ENCODE results near the gene WDFY4. TPM values are rescaled to one million over a fixed set of nuclear protein-coding genes. Genes with fewer than 3 reads are reported as not detected.

WDFY4 gene
- total RNA-seq, 1 donor from 2014 or later: 1.6 TPM

DNA sequence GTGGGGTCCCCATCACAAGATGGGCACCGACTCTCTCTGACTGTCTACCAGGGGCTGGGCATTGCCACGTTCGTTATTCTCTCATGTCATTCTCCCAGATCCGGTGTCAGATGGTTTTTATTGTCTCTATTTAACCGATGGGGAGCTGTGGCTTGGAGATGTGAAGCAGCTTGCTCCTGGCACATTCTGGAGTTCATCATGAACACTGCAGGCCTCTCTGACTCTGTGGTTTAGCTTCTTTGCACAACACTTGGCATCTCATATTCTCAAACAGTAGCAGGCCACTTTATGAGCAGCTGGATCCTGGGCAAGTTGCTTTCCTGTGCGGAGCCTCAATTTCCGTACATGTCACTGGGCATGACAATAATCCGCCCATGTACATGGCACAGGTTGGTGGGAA lies 135.1 kb downstream of the WDFY4 start:
- no peak for ATAC-seq

DNA sequence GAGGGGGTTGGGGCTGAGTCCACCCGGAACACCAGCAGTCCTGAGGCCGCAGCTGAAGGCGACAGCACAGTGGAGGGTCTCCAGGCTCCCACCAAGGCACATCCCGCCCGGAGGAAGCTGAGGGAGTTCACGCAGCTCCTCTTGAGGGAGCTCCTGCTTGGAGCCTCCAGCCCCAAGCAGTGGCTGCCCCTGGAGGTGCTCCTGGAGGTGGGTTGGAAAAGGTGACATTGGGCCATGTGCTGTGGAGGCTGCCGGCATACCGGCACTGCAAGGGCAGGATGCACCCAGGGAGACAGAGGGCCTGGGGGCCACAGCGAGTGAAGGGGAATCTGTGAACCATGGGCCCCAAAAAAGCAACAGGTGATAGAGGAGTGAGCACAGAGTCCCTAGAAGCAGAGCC lies 135.6 kb downstream of the WDFY4 start:
- ATAC-seq (no peak), DNase-seq (no peak)
- intact Hi-C loops (cut with micrococcal nuclease): no loop called here

More for the DNA sequence above, 135.1 kb downstream of the WDFY4 start:
- DNase-seq: no peak
- intact Hi-C loops (cut with micrococcal nuclease): no loop called here

DNA sequence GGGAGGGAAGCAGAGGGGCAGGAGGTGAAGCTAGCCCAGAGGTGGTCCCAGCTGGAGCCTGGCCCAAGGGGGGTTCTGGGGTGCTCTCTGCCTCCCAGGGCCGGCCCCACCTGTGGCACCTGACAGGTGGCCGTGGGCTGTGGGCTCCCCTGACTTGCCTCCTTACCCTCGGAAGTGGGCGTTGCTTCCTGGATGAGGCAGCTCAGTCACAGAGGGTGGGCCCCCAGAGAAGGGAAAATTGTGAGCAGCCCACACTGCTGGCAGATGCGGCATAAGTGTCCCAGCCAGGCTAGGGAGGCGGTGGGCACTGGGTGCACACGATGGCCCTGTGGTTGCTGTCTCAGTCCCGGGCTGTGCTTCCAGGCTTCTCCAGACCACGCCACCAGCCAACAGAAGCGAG lies 136.0 kb downstream of the WDFY4 start:
- intact Hi-C loops (cut with micrococcal nuclease): no loop called here
- no peak for ATAC-seq
- no peak for DNase-seq

DNA sequence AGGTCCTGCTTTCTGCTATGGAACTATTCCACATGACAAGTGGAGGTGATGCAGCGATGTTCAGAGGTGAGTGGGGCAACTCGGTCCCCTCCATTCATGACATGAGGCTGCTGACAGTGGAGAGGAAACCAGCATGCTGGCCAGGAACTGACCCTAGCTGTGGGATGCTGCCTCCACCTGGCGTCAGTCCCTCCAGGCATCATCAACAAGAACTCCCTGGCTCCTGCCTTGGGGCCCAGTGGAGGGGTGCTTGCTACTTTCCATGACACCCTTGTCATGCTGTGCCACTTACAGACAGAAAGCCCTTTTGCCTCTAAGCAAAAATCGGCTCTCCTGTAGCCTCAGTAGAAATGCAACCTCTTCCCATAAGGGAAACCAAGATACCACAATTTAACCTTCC lies 136.4 kb downstream of the WDFY4 start:
- DNase-seq (no peak), ATAC-seq (no peak)
- intact Hi-C loops (cut with micrococcal nuclease): no loop called here

DNA sequence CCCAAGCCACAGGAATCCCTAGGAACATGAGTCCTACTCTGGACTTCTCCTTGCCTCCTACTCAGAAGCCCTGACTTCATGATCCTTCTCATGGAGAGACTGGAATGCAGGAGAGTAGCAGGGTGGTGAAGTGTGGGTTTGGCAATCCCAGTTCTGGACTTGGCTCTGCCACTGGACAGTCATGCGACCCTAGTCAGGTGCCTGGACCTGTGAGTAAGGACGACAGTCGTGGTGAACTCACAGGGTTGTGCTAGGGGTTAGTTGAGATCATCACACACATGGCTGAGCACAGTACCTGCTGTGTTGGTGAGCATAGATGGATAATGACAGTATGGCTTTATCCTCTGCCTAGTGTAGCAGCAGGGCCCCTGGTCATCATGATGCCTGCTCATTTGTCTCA lies 137.0 kb downstream of the WDFY4 start:
- ATAC-seq: no peak

DNA sequence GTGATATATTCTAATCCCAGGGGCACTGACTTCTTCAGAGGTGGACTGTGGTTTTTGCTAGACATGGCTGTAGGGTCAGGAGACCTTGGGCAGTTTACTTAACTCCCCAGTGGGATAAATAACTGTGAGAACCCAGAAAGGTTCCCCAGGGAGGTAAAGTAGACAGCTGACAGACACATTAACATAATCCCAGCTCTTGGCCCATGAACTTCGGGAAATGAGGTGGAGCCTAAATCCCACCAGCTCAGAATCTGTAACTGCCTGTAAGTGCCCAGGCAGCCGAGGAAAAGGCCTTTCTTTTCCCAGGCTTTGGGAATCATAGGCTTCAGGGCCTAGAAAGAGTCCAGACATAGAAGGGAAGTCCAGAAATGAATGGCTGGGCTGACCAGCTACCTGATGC lies 149.0 kb downstream of the WDFY4 start:
- intact Hi-C loops (cut with micrococcal nuclease): no loop called here
- ATAC-seq: peak; percentile 52
- DNase-seq: no peak

More for the DNA sequence above, 137.0 kb downstream of the WDFY4 start:
- DNase-seq: no peak
- intact Hi-C loops (cut with micrococcal nuclease): no loop called here

DNA sequence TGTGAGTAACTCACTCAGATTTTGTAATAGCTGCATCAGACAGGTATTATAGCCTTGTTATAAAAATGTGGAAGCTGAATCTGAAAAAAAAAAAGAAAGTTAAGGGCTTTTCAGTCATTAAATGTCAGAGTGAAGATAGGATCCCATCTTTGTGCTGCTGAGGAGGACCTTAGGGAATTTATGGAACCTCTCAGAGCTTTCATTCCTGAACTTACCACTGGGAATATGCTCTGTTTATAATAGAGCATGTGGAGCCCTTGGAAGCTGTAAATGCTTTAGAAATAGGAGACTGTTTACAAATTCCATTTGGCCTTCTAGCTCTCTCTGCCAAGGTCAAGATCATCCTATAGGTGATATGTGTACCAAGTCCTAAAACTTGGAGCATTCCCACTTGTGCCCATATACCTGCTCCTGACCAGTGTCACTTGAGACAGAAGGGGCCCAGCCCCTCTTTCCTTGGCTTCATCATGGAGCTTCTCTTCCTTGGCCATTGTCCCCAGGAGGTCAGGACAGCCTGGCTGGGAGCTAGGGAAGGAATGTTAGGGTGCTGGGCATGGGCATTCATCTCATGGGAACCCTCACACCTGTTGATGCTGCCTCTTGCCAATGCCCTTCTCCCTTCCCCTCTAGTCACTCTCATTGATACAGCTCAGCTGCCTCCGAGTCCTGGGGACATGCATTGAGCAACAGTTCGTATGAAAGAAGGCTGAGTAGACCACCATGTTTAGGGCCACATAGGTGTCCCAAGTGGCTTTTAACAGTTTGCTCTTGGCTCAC lies 149.7 kb downstream of the WDFY4 start:
- intact Hi-C loops (cut with micrococcal nuclease): no loop called here
- DNase-seq: no peak
- ATAC-seq: peak; percentile 52

DNA sequence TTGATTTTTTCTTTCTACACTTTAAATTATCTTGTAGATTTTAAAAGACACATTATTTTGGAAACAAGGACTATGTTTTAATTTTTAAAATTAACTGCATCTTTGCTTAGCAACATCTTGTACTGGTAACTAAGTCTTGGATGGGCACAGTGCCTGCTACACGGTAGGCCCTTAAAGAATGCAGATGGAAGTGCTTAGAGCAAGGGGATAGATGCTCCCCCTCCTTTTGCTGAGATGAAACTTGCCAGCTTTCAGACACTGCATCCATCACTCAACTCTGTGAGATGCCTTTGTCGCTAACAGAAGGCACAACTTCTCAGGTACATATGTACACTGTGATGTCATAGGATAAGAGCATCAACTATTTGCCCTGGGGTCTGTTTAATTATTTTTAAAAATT lies 151.1 kb downstream of the WDFY4 start:
- intact Hi-C loops (cut with micrococcal nuclease): no loop called here
- no peak for DNase-seq
- ATAC-seq: no peak

DNA sequence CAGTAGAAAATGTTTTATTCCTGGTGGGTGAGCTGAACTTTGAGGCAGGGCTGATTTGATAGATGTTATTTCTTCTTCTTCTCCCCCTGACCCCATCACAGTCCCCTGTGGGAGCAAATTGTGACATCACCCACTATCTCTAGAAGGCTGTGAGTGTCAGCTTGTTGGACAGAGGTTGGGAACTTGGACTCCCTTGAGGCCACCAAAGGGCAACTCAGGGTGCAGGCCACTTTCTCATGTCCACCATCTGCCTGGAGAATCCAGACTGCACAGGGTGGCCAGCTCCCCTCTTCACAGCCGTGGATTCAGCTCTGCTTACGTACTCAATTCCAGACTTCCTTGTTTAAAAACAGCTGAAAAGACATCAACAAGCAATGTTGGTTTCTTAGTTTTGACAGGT lies 151.9 kb downstream of the WDFY4 start:
- intact Hi-C loops (cut with micrococcal nuclease): no loop called here
- peak; percentile 36 for DNase-seq
- ATAC-seq: peak; percentile 74

DNA sequence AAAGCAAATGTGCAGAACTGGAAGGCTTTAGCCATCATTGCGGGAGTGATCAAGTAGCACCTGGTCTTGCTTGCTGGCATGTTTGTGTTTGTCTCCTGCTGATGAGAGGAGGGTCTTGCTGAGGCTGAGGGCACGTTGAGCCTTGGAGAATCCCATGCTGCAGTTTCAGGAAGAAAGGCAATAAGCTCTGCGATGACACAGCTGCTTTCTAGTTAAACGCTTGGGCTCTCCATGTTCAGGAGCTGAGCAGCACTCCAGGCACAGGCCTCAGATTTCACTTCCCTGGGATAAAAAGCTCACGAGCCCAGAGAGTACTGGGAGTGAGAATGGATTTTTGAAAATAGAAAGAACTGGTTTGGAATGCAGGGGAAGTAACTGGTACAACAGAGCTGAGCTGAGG lies 154.2 kb downstream of the WDFY4 start:
- ATAC-seq (no peak), DNase-seq (no peak)
- intact Hi-C loops (cut with micrococcal nuclease): no loop called here

DNA sequence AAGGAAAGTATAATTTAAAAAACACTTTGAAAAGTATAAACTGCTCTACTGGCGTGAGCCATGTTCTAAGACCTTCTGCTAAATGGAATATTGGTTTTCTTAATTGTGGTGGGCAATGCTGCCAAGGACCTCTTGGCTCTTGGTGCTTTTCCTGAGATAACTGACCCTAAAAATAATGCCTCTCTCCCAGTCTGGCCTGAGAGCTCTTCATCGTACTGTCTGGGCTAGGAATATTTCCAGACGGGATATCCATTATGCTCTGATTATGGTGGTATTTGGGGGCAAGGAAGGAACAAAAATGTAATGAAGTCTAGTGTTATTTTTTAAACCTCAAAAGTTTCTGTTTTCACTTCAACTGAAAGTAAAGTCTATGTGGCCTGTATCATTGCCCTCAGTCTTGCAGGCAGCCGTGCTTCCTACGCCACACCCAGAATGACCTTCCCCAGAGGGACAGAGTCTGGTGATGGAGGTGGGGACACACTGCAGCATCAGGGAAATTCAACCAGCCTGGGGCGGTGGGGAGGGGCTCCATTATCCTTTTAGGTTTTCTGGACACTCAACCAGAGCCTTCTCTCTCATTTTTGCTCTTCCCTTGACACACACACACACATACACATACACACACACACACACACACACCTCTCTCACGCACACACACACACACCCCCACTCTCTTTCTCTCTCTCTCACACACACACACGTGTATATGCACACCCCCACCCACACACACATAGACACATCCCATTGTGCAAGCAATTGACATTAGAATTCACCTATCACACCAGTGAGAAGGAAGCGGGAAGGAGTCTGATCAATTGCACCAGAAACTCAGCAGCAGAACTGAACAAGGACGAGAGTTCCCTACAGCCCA lies 155.4 kb downstream of the WDFY4 start:
- DNase-seq (no peak), ATAC-seq (peak; percentile 68)
- intact Hi-C loops (cut with micrococcal nuclease): no loop called here

DNA sequence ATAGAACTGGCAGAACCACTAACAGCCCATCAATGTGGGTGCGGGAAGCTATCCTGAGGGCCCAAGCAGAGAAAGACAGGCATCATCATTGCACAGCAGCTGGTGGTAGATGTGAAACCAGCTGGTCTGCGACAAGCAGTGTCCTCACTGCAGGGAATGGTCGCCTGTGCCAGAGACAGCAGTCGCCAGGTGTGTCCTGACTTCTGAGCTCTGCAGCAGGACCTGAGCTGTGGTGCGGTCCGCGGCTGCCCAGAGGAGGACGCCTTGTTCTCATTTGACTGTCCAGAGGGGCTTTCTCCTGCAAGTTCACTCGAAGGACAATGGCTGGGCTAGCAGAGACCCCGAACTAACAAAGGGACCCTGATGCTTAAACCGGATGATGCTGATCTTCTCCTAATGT lies 157.6 kb downstream of the WDFY4 start:
- intact Hi-C loops (cut with micrococcal nuclease): no loop called here
- ATAC-seq (no peak), DNase-seq (no peak)

DNA sequence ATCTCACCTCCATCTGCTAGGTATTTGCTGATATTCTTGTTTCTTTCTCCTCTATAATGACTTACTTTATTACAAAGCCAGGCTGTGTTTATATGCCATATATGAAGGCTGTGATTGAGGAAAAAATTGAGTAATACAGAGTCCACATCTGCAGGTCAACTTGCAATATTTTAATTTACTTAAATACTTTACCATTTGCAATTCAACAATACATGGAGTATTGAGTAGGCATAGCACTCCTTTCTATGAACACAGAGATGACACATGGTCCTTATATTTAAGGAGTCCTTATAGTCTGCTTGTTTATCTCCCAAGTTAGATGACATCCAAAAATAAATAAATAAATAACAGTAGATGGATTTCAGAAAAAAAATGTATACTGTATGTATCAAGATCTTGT lies 158.5 kb downstream of the WDFY4 start:
- intact Hi-C loops (cut with micrococcal nuclease): no loop called here
- ATAC-seq (no peak), DNase-seq (no peak)

DNA sequence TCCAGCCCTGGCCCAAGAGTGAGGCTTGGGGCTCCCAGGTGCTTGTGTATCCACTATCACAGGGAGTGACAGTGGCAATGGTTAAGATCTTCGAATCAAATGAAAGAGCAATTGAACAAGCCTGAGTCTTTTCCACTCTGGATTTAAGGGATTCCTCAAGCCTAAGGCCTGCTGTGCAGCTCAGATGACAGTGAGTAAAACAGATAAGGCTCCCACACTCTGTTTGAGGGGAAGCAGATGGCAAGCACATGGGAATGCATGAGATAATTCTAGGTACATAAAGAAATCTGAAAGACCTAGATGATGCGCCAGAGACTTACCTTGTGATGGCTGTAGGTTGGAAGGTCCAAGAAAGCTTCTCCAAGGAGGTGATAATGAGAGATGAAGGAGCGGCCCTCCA lies 159.9 kb downstream of the WDFY4 start:
- no peak for DNase-seq
- intact Hi-C loops (cut with micrococcal nuclease): no loop called here
- ATAC-seq: no peak

DNA sequence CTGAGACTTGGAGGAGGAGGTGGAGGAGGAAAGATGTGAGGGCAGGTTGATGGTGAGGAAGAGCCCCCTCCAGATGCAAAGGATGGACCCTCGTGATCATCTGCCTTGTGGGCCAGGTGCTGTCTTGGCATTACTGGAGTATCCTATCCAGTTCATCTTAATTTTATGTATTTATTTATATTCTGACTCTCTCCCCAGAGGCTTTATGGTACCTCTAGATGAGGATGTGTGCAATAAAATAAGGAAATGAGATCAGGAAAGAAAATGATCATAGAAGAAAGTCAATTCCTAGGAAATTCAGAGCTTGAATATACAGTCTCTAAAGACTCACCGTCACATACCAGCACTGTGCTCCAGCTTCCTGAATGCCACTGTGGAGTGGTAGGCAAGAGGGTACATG lies 160.8 kb downstream of the WDFY4 start:
- ATAC-seq: no peak
- no peak for DNase-seq
- intact Hi-C loops (cut with micrococcal nuclease): no loop called here

DNA sequence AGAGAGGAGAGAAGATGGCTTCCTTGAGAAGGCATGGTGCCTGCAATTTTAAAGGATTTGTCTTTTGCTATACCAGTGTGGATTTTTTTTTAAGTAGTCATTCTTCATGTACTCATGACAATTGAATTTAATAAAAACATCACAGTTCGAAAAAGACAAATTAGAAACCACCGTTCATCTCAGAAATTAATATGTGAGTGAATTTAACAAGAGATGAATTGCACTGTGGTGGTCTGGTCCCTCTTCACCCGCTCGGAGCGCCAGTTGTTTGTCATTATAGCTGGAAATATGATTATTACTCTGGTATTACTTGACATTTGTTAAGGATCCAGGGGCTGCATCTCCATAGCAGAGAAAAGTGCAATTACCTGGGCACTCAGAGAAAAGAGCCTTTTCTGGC lies 163.0 kb downstream of the WDFY4 start:
- ATAC-seq (no peak), DNase-seq (no peak)
- intact Hi-C loops (cut with micrococcal nuclease): no loop called here

DNA sequence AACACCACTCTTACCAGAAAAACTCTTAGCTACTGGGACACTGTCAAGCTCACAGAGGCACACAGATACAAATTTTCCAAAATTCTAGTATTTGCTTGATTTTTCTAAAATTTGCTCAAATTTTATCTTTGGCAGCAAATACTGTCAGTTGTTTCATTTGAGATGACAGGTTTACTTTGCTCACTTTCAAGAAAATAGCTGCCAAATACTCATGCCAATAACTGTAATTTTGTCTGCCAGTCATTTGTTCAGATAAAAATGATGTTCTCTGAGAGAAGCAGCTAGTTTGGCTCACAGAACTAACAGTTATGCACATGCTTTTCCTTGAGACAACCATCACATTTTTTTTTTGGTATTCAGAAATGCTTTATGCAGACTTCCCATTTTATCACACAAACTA lies 172.2 kb downstream of the WDFY4 start:
- DNase-seq: no peak
- intact Hi-C loops (cut with micrococcal nuclease): no loop called here

DNA sequence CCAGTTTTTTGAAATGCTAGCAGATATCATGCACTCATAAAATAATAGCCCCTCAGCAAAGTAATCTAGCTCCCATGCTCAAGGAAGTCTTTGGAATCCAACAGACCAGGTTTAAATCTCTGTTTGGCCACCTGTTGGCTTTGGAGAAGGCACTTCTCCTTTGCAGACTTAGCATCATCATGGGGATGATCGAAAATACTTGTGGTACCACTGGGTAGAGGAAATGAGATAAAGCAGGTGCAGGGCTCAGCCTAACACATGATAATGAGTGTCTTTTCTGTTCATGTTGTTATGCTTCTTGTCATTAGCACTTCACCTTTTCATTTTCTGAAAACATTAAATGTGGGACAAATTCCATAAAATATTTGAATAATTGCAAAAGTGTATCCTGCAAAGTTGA lies 187.6 kb downstream of the WDFY4 start:
- DNase-seq (no peak), ATAC-seq (no peak)
- intact Hi-C loops (cut with micrococcal nuclease): no loop called here

More for the DNA sequence above, 172.2 kb downstream of the WDFY4 start:
- ATAC-seq: no peak

DNA sequence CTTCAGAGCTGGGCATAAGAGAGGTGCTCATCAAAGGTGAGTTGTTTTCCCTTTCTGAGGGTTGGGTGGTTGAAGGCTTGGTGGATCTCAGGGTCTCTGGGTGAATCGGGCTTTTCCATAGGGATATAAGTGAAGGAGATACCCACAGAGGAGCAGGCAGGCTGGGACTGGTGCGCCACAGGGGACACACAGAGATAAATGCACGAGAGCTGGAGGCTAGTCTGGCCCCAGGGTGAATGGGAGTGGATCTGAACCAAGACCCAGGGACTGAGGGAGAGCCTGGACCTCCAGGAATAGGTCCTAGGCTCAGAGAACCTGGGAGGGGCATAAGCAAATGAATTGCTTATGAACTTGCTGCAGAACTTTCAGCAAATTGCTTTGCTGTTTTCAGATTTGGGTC lies 193.4 kb downstream of the WDFY4 start:
- DNase-seq (no peak), ATAC-seq (no peak)
- intact Hi-C loops (cut with micrococcal nuclease): no loop called here

DNA sequence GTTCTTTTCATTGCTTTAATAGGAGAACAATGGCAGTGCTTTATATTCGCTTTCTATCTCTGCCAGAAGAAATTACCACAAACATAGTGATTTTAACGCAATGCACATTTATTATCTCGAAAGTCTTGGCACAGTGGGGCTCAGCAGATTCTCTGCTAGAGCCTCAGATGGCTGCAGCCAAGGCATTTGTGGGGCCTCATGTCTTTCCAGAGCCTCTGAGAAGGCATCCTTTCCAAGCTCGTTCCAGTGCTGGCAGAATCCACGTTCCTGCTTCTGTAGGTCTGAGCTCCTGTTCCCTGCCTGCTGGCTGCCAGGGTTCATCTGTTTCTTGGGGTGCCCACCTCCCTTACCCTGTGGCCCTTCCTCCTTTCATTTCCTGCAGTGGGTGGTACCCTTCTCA lies 194.8 kb downstream of the WDFY4 start:
- DNase-seq (no peak), ATAC-seq (no peak)
- intact Hi-C loops (cut with micrococcal nuclease): no loop called here
